Breast epithelium (tissue), 4 donors: ENCODE results near the gene STAU1. TPM values are rescaled to one million over a fixed set of nuclear protein-coding genes. Genes with fewer than 3 reads are reported as not detected.
"Not testable (repeated sequence)": the region's sequence is repeated elsewhere in the genome, so short reads cannot be mapped to it uniquely, and the experiment has no call there.

Source experiments
- DNase-seq, 2 donors: peaks; one replicate each; pipeline ENCODE4 v3.0.0-alpha.2; 2019; ENCODE audit warnings: low spot score in 2 of 2
- H3K27ac ChIP-seq, 2 donors: fragments of 200-600 bp; sonication (generic) in 1 of 2; one replicate each; pipeline ENCODE4 v1.5.1; 2016 to 2019; ENCODE audit warnings: mild to moderate bottlenecking in 1 of 2
- H3K27me3 ChIP-seq, 2 donors: fragments of 200-600 bp; sonication (generic) in 1 of 2; one replicate each; pipeline versions ENCODE4 v1.5.1 to v1.6.0; 2017 to 2019; ENCODE audit warnings: control low read depth in 1 of 2, mild to moderate bottlenecking in 1 of 2
- H3K36me3 ChIP-seq: fragments of 200-600 bp; one replicate; pipeline ENCODE4 v1.5.1; 2019
- H3K4me1 ChIP-seq, 2 donors: fragments of 200-600 bp; sonication (generic); one replicate each; pipeline ENCODE4 v1.5.1; 2016 to 2019; ENCODE audit warnings: control low read depth in 1 of 2
- H3K4me3 ChIP-seq, 3 donors: fragments of 200-600 bp; sonication (generic); 1 replicate in 2 of 3; 2 replicates in 1 of 3; pipeline ENCODE4 v1.5.1; 2016 to 2019; ENCODE audit warnings: mild to moderate bottlenecking in 3 of 3, moderate library complexity in 2 of 3
- H3K9me3 ChIP-seq, 2 donors: fragments of 200-600 bp; sonication (generic) in 1 of 2; one replicate each; pipeline ENCODE4 v1.5.1; 2016 to 2019; ENCODE audit warnings: control low read depth in 1 of 2
- CTCF ChIP-seq, 3 donors: fragments of 450-650 bp; IDR thresholded peaks; one replicate each; pipeline ENCODE4 v1.5.1; 2016 to 2017; ENCODE audit warnings: antibody characterized with exemption in 3 of 3, mild to moderate bottlenecking in 3 of 3, moderate library complexity in 3 of 3
- POLR2A ChIP-seq: fragments of 450-650 bp; IDR thresholded peaks from one replicate; pipeline ENCODE4 v1.6.1; 2016; ENCODE audit warnings: antibody characterized with exemption, mild to moderate bottlenecking, moderate library complexity
- POLR2AphosphoS5 ChIP-seq, 3 donors: sonication (generic); formaldehyde crosslinking; IDR thresholded peaks; one replicate each; pipeline ENCODE4 v1.6.1; 2017; ENCODE audit warnings: antibody characterized with exemption in 3 of 3
- intact Hi-C: fragments of 100-400 bp; cut with DNase I; formaldehyde crosslinking; loops from one replicate; pipeline ENCODE4 v1.15.1; 2023; ENCODE audit warnings: low total_unique reads
- total RNA-seq, 3 donors: library from RNA; depleted of rRNA; stranded (reverse); fragments of >200 nt; gene quantifications; one replicate each; pipeline ENCODE4 v1.1.0, GENCODE V29; 2016

STAU1 gene
- total RNA-seq, 3 donors from 2014 or later, result 79.8 to 85.2 (median 79.9) TPM

- H3K9me3 ChIP-seq, result no peaks in the 10 kb centered on the region
- no peak for DNase-seq
- no peak overlapping the region for H3K27ac ChIP-seq
- no peak overlapping the region for H3K4me3 ChIP-seq
- no peak for TF ChIP-seq POLR2AphosphoS5 (IDR thresholded peaks at IDR 0.05)
- TF ChIP-seq CTCF (IDR thresholded peaks at IDR 0.05), result no peak
- no peak for TF ChIP-seq POLR2A
- intact Hi-C loops, result no loop called here
- no peaks in the 10 kb centered on the region for H3K4me1 ChIP-seq
- no peaks in the 10 kb centered on the region for H3K27me3 ChIP-seq
- H3K36me3 ChIP-seq, result no peaks in the 10 kb centered on the region
These were observed 17.4 kb downstream of the STAU1 start for GRCh38 chr20:49170714-49171113.

GRCh38 chr20:49169547-49169946 is 18.6 kb downstream of the STAU1 start:
- Histone ChIP-seq H3K27ac (no peak overlapping the region), H3K36me3 (no peaks in the 10 kb centered on the region), H3K27me3 (no peaks in the 10 kb centered on the region), H3K9me3 (no peaks in the 10 kb centered on the region), H3K4me1 (no peaks in the 10 kb centered on the region), H3K4me3 (no peak overlapping the region)
- DNase-seq, result no peak
- TF ChIP-seq POLR2A (no peak), POLR2AphosphoS5 (IDR thresholded peaks at IDR 0.05) (no peak), CTCF (IDR thresholded peaks at IDR 0.05) (no peak)
- intact Hi-C loops, result no loop called here

- intact Hi-C loops, H3K36me3 ChIP-seq, H3K9me3 ChIP-seq, H3K4me1 ChIP-seq, H3K4me3 ChIP-seq, H3K27me3 ChIP-seq, H3K27ac ChIP-seq, DNase-seq: not testable (repeated sequence)
These were observed 19.3 kb downstream of the STAU1 start for GRCh38 chr20:49168864-49169263.

- intact Hi-C loops, result no loop called here
These were observed 20.2 kb downstream of the STAU1 start for GRCh38 chr20:49167811-49168507.

GRCh38 chr20:49166534-49167449 is 21.3 kb downstream of the STAU1 start:
- TF ChIP-seq POLR2AphosphoS5 (IDR thresholded peaks at IDR 0.05), result no peak
- TF ChIP-seq POLR2A, result no peak
- TF ChIP-seq CTCF (IDR thresholded peaks at IDR 0.05), result no peak
- Histone ChIP-seq H3K36me3 (no peaks in the 10 kb centered on the region), H3K27me3 (no peaks in the 10 kb centered on the region), H3K27ac (peak overlapping the region in 1 of 2 donors; percentile 11), H3K4me1 (no peaks in the 10 kb centered on the region), H3K9me3 (no peaks in the 10 kb centered on the region), H3K4me3 (no peak overlapping the region)
- no peak for DNase-seq
- intact Hi-C loops, result no loop called here

More at GRCh38 chr20:49167811-49168507, 20.2 kb downstream of the STAU1 start:
- Histone ChIP-seq H3K4me1 (no peaks in the 10 kb centered on the region), H3K27me3 (no peaks in the 10 kb centered on the region), H3K9me3 (no peaks in the 10 kb centered on the region), H3K27ac (peak overlapping the region in 1 of 2 donors; percentile 11), H3K4me3 (no peak overlapping the region), H3K36me3 (no peaks in the 10 kb centered on the region)
- no peak for DNase-seq
- TF ChIP-seq POLR2A, result no peak
- TF ChIP-seq CTCF (IDR thresholded peaks at IDR 0.05), result no peak
